Measurements from ENCODE around the gene PRKCZ. TPM values are rescaled to one million over a fixed set of nuclear protein-coding genes. Genes with fewer than 3 reads are reported as not detected.
A peak's percentile ranks its signal among the peaks of the same experiment; 100 is the strongest.

PRKCZ gene
- polyA plus RNA-seq, 3 donors, result 0.74 to 1.9 (median 1.4) TPM

DNA sequence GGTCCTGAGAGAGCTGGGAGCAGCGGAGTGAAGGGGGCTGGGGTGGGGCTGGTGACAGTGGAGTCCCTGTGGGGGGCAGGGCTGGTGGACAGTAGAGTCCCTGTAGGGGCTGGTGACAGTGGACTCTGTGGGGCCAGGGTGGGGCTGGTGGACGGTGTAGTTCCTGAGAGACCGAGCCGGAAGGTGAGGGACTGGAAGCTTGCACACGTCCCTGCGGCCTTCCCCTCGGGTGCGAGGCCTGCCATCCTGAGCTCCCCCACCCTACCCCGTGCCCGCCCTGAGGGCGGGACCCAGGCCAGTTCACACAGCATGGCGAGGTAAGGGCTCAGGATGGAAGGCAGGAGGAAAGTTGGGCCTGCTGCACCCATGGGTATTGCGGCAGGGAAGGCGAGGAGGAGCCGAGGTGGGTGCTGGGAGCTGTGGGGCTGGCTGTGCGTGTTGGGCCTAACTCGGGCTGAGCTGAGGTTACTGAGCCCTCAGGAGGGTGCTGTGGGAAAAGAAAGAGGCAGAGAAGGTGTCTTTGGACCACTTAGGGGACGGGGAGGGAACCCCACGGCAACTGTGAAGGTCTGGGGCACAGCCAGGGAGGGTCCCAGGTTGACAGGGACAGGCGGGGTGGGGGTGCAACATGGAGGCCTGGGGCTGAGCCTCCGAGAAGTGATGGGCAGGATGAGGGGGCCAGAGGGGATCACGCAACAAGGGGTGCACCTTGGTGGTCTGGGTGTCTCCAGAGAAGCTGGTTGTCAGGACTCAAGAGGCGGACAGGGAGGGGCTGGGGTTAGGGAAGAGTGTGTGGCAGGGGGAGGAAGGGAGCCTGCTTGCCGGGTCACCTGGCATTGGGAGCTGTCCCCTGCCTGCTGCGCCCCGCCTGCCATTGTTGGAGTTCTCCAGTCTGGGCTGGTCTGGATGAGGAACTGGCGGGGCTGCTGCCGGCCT, 60.8 kb downstream of the PRKCZ start:
- H3K27ac Mint-ChIP-seq, result peak overlapping the region in 2 of 7 donors; percentile 31 to 69

DNA sequence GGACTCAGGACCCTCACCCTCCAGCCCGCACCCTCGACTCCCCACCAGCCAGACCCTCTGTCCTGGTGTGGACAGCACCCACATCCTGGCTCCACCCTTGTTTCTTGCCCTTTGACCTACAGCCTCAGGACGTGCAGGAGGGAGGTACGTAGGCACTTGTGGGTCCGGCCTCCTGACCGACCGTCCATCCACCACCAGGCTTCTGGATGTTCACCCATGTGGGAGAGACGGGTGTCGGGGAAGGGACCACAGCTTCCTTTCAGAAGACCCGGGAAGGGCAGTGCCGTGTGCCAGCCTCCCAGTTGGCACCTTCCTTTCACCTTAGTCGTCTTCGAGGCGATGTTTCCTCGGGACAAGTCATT, 61.4 kb downstream of the PRKCZ start:
- no peaks in the 10 kb centered on the region for H3K27me3 ChIP-seq (ENCODE audit: control insufficient read depth in 2 of 2, insufficient read depth in 2 of 2, low read length in 2 of 2)
- no peaks in the 10 kb centered on the region for H4K20me1 ChIP-seq (ENCODE audit: insufficient read depth, low read length)
- H3K79me2 ChIP-seq (ENCODE audit: insufficient read depth, low read length), result no peaks in the 10 kb centered on the region
- H3K9me3 ChIP-seq (replicated peaks in 1 of 2; ENCODE audit: control insufficient read depth in 1 of 2, insufficient read depth in 1 of 2, low read length in 2 of 2), result no peaks in the 10 kb centered on the region
- no peak overlapping the region for H3K9ac ChIP-seq (ENCODE audit: insufficient read depth, low read length, poor library complexity, severe bottlenecking)
- H3K36me3 ChIP-seq (replicated peaks in 1 of 2; ENCODE audit: control insufficient read depth in 1 of 2, insufficient read depth in 2 of 2, low read length in 2 of 2), result no peaks in the 10 kb centered on the region
- WGBS (ENCODE audit: insufficient coverage), result 79% methylated on average over 10 of the region's 15 CpGs
- Mint-ChIP-seq H3K27me3 (ENCODE audit: low read depth in 3 of 3) (peaks cover 2 to 5% (median 4%) of the 10 kb centered on the region in 3 donors), H3K27ac (peak overlapping the region in 2 of 7 donors; percentile 50 to 72), H3K9me3 (peaks cover 0 to 1% (median 0%) of the 10 kb centered on the region in 7 donors), H3K4me3 (no peak overlapping the region), H3K4me1 (peaks cover 10% of the 10 kb centered on the region), H3K36me3 (no peaks in the 10 kb centered on the region)
- H3K4me1 ChIP-seq (ENCODE audit: control insufficient read depth in 1 of 2, insufficient read depth in 2 of 2, low read length in 2 of 2), result peaks cover 18 to 19% of the 10 kb centered on the region in 2 donors
- no peak overlapping the region for H2AFZ ChIP-seq (ENCODE audit: insufficient read depth, low read depth, low read length, poor library complexity, severe bottlenecking)
- no peak overlapping the region for H3K4me2 ChIP-seq (replicated peaks; ENCODE audit: extremely low read depth, low read length, poor library complexity, severe bottlenecking)
- TF ChIP-seq CTCF (IDR thresholded peaks at IDR 0.05), result no peak
- H3K4me3 ChIP-seq (replicated peaks in 1 of 3; ENCODE audit: low read depth in 2 of 3, low read length in 3 of 3), result no peak overlapping the region
- DNase-seq, result no peak
- peak overlapping the region in 1 of 2 donors; percentile 63 for H3K27ac ChIP-seq (ENCODE audit: low read depth in 1 of 2, low read length in 2 of 2)
- intact Hi-C loops (cut with micrococcal nuclease), result no loop called here

More for the DNA sequence above, 60.8 kb downstream of the PRKCZ start:
- no peaks in the 10 kb centered on the region for H3K9me3 ChIP-seq (replicated peaks in 1 of 2; ENCODE audit: control insufficient read depth in 1 of 2, insufficient read depth in 1 of 2, low read length in 2 of 2)
- Mint-ChIP-seq H3K36me3 (no peaks in the 10 kb centered on the region), H3K4me3 (no peak overlapping the region), H3K9me3 (peaks cover 0 to 1% (median 0%) of the 10 kb centered on the region in 7 donors), H3K27me3 (ENCODE audit: low read depth in 3 of 3) (peaks cover 2 to 5% (median 4%) of the 10 kb centered on the region in 3 donors), H3K4me1 (peaks cover 10% of the 10 kb centered on the region)
- H3K27ac ChIP-seq (ENCODE audit: low read depth in 1 of 2, low read length in 2 of 2), result no peak overlapping the region
- no peaks in the 10 kb centered on the region for H3K27me3 ChIP-seq (ENCODE audit: control insufficient read depth in 2 of 2, insufficient read depth in 2 of 2, low read length in 2 of 2)
- H4K20me1 ChIP-seq (ENCODE audit: insufficient read depth, low read length), result no peaks in the 10 kb centered on the region
- H3K4me1 ChIP-seq (ENCODE audit: control insufficient read depth in 1 of 2, insufficient read depth in 2 of 2, low read length in 2 of 2), result peaks cover 18 to 19% of the 10 kb centered on the region in 2 donors
- no peak for TF ChIP-seq CTCF (IDR thresholded peaks at IDR 0.05)
- no peak overlapping the region for H3K4me3 ChIP-seq (replicated peaks in 1 of 3; ENCODE audit: low read depth in 2 of 3, low read length in 3 of 3)
- H2AFZ ChIP-seq (ENCODE audit: insufficient read depth, low read depth, low read length, poor library complexity, severe bottlenecking), result no peak overlapping the region
- intact Hi-C loops (cut with micrococcal nuclease), result no loop called here
- H3K36me3 ChIP-seq (replicated peaks in 1 of 2; ENCODE audit: control insufficient read depth in 1 of 2, insufficient read depth in 2 of 2, low read length in 2 of 2), result no peaks in the 10 kb centered on the region
- no peak for DNase-seq
- H3K9ac ChIP-seq (ENCODE audit: insufficient read depth, low read length, poor library complexity, severe bottlenecking), result no peak overlapping the region
- H3K4me2 ChIP-seq (replicated peaks; ENCODE audit: extremely low read depth, low read length, poor library complexity, severe bottlenecking), result no peak overlapping the region
- no peaks in the 10 kb centered on the region for H3K79me2 ChIP-seq (ENCODE audit: insufficient read depth, low read length)
- WGBS (ENCODE audit: insufficient coverage), result 89% methylated on average over 19 of the region's 28 CpGs
